D721Med (cell line): Measurements from ENCODE around the gene COL1A2.

Source experiments
- DNase-seq: peaks from one replicate; pipeline ENCODE4 v3.0.0; 2011; ENCODE audit warnings: low spot score; ENCODE audit not compliant: insufficient read length
- FAIRE-seq: peaks from 2 replicates; lab custom pipeline; 2011; peaks lifted over from hg19 to GRCh38; lab: Jason Lieb, UNC
- CTCF ChIP-seq: IDR thresholded peaks from 2 replicates; pipeline ENCODE4 v1.5.1; 2012; ENCODE audit warnings: mild to moderate bottlenecking, control low read depth; ENCODE audit not compliant: insufficient read depth; ENCODE audit errors: missing control alignments

The COL1A2 gene

GRCh38 chr7:94391726-94392392 is 2.8 kb upstream of the COL1A2 start:
- DNase-seq (no peak), FAIRE-seq (no peak)
- no peak for TF ChIP-seq CTCF

- FAIRE-seq: no peak
- TF ChIP-seq CTCF: no peak
- DNase-seq: no peak
Observed at GRCh38 chr7:94392393-94392786, 2.3 kb upstream of the COL1A2 start.

- DNase-seq: no peak
- no peak for FAIRE-seq
- TF ChIP-seq CTCF: no peak
Observed at GRCh38 chr7:94393246-94394108, 1.2 kb upstream of the COL1A2 start.

- FAIRE-seq: no peak
- TF ChIP-seq CTCF: no peak
- no peak for DNase-seq
Observed at GRCh38 chr7:94394109-94394436, 622 bp upstream of the COL1A2 start.

GRCh38 chr7:94395141-94396036 is 694 bp downstream of the COL1A2 start:
- FAIRE-seq: peak; percentile 77
- peak; percentile 51 for DNase-seq
- peak; percentile 82 for TF ChIP-seq CTCF

- FAIRE-seq (no peak), DNase-seq (no peak)
- no peak for TF ChIP-seq CTCF
Observed at GRCh38 chr7:94396037-94396431, 1.3 kb downstream of the COL1A2 start.
